ENCODE data around the gene TH. TPM values are rescaled to one million over a fixed set of nuclear protein-coding genes. Genes with fewer than 3 reads are reported as not detected.
A peak's percentile ranks its signal among the peaks of the same experiment; 100 is the strongest.

Gene TH
- polyA plus RNA-seq, 2 of the 4 experiments (the other 2 are of a cell fraction): not detected

DNA sequence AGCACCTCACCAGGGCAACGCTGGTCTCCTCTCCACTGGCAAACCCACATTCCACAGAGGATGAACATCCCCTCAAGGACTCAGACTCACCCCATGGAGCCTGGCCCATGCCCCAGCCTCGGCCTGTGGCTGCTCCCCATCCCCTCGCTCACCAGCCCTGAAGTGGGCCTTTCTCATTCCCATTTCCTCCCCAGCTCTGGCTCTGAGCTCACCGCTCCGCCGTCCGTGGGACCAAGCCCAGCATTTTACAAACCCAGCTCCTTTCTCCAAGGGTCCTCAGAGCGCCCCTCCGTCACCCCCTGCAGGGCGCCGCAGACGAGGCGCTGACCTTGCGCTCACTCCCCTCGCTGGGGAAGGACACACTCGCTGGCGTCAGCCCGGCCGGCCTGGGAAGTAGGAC lies 25.6 kb downstream of the TH start:
- TF ChIP-seq NPAS2 (CRISPR knock-in tag; IDR thresholded peaks at IDR 0.05; ENCODE audit: borderline replicate concordance) (no peak), HOXA7 (CRISPR knock-in tag; IDR thresholded peaks at IDR 0.05) (no peak), EHMT2 (IDR thresholded peaks at IDR 0.05; ENCODE audit: low read depth) (no peak), ZNF302 (CRISPR knock-in tag; IDR thresholded peaks at IDR 0.05) (no peak), RCOR1 (IDR thresholded peaks at IDR 0.05; ENCODE audit: low read depth, low read length) (no peak)
- Histone ChIP-seq H3K4me1 (peaks cover 19% of the 10 kb centered on the region; the same call in 2 of the 3 replicates), H3K4me3 (no peak overlapping the region), H3K27ac (no peak overlapping the region), H3K9me3 (no peaks in the 10 kb centered on the region), H3K4me2 (no peak overlapping the region)
- 72% methylated on average over 16 of the region's 19 CpGs for WGBS (ENCODE audit: missing lambda C conversion rate)
- FAIRE-seq (no peak), ATAC-seq (no peak), DNase-seq (ENCODE audit: low read depth in 1 of 2, low spot score in 1 of 2) (no peak)
- ChIA-PET POLR2A (no interaction called here), CTCF (interaction anchor here (14.3 to 25.5 kb wide), 4 partner anchors 18 to 267 kb away, joined by 276 to 1333 read pairs (median 444); partner anchors contain the start of genes INS, MRPL23 and TH)

DNA sequence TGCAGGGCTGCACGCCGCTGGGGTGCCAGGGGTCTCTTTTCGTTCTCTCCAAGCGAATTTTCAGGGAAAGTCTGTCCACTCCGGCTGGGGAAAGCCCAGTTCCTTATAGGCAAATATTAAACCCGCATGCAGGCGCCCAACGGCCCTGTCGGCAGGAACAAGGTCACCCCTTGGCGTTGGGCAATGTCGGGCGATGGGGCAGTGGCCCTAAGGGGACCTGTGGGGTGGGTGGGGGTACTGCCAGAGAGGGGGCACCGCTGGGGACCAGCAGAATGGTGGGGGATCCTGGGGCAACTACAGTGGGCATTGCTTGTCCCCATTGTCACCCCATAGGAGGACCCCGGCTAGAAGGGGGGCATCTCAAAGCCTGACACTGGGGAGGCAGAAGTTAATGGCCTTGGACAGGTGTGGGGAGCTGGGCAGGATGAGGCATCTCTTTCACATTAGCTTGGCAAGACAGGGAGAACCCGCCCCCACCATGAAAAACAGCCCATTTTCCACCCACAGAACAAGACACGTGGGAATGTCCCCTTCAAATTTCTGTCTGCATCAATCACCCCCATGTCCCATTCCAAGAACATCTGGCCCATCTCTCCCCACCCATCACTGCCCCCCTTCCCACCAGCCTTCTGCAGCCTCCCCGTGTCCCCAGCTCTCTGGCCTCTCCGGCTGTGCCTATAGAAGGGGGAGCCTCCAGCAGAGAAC lies 26.9 kb downstream of the TH start:
- H3K4me3 ChIP-seq: no peak overlapping the region
- no peak overlapping the region for H3K27ac ChIP-seq
- TF ChIP-seq USF2 (IDR thresholded peaks at IDR 0.05) (no peak), CBX2 (IDR thresholded peaks at IDR 0.05; ENCODE audit: borderline replicate concordance, low read depth) (no peak), ZFP36 (IDR thresholded peaks at IDR 0.05; ENCODE audit: borderline replicate concordance, partially characterized antibody) (no peak), KDM1A (IDR thresholded peaks at IDR 0.05; ENCODE audit: low read depth) (no peak), NPAS2 (CRISPR knock-in tag; IDR thresholded peaks at IDR 0.05; ENCODE audit: borderline replicate concordance) (no peak), JUN (IDR thresholded peaks at IDR 0.05) (no peak), MAFK (IDR thresholded peaks at IDR 0.05; ENCODE audit: partially characterized antibody) (no peak), POLR2AphosphoS2 (conservative IDR thresholded peaks at IDR 0.05; ENCODE audit: low read length) (no peak), FOSL2 (IDR thresholded peaks at IDR 0.05) (no peak), FOSL2 (CRISPR knock-in tag; IDR thresholded peaks at IDR 0.05) (no peak), JUNB (IDR thresholded peaks at IDR 0.05) (no peak)
- ATAC-seq (no peak), FAIRE-seq (no peak), DNase-seq (ENCODE audit: low read depth in 1 of 2, low spot score in 1 of 2) (no peak)
- no peaks in the 10 kb centered on the region for H3K9me3 ChIP-seq
- 22% methylated on average over 14 of the region's 18 CpGs for WGBS (ENCODE audit: missing lambda C conversion rate)
- CTCF ChIA-PET: interaction anchor here (0.7 to 25.5 kb wide), 8 partner anchors 8 to 548 kb away, joined by 3 to 1333 read pairs (median 7); partner anchors contain the start of genes INS and TH
- H3K4me1 ChIP-seq: peaks cover 20% of the 10 kb centered on the region; the same call in 2 of the 3 replicates
- H3K4me2 ChIP-seq: peak overlapping the region; percentile 73; the same call in 1 of the 3 replicates
- POLR2A ChIA-PET: no interaction called here

DNA sequence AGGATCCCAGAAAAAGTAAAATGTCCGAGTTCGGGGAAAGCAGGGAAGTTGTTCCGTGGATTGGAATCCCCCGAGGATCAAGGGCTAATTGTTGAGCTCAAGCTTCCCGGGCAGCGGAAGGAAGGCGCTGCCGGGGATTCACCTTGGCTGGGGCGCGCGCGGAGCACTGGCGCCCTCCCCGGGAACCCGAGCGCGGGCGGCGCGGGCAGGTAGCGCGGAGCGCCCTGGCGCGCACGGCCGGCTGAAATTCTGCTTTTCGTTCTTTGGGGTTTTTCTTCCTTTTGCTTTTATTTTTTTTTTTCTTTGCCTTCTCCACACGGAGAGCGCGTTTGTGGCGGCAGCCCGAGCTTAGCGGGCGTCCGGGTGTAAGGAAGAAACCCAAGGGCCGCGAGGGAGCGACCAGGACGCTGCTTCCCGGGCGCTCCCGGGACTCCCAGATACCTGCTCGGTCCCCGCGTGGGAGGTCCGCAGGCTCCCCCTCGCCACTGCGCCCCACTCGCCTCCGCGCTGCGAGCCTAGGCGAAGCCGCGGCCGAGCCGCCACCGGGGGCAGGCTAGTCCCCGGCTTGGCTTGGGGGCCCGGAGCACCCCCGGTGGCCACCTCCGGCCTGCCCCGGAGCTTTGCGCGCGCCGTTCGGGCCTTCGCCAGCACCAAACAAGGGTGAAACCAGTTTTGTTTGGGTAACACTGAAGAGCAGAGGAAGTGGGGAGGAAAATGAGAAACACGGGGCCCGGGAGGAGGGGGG lies 27.6 kb downstream of the TH start:
- WGBS (ENCODE audit: missing lambda C conversion rate): 2% methylated on average over 51 of the region's 72 CpGs
- no peak overlapping the region for H3K27ac ChIP-seq
- FAIRE-seq: no peak
- CTCF ChIA-PET: interaction anchor here (0.6 to 25.5 kb wide), 12 partner anchors 8 to 547 kb away, joined by 3 to 1333 read pairs (median 5); partner anchors contain the start of genes IFITM10, INS and TH
- DNase-seq (ENCODE audit: low read depth in 1 of 2, low spot score in 1 of 2): peak in 1 of 2 experiments; percentile 44
- no peaks in the 10 kb centered on the region for H3K9me3 ChIP-seq
- peak in 1 of 2 experiments; percentile 48; a peak in 2 of 6 replicates for ATAC-seq
- peaks cover 24% of the 10 kb centered on the region; the same call in 2 of the 3 replicates for H3K4me1 ChIP-seq
- no peak overlapping the region for H3K4me3 ChIP-seq
- POLR2A ChIA-PET: interaction anchor here (0.5 kb wide), 1 partner anchor 67 kb away, joined by 3 read pairs; no protein-coding TSS in a partner anchor
- peak overlapping the region; percentile 73 for H3K4me2 ChIP-seq
- no peak for TF ChIP-seq EP300 (IDR thresholded peaks at IDR 0.05)
- no peak for TF ChIP-seq MAZ (IDR thresholded peaks at IDR 0.05; ENCODE audit: borderline replicate concordance, low read depth, low read length)
- no peak for TF ChIP-seq ZC3H11A (IDR thresholded peaks at IDR 0.05)
- TF ChIP-seq POLR2AphosphoS2 (conservative IDR thresholded peaks at IDR 0.05; ENCODE audit: low read length): no peak
- no peak for TF ChIP-seq ATOH8 (CRISPR knock-in tag; IDR thresholded peaks at IDR 0.05; ENCODE audit: low read depth)
- TF ChIP-seq NR3C1 (IDR thresholded peaks at IDR 0.05): no peak
- no peak for TF ChIP-seq CHD4 (IDR thresholded peaks at IDR 0.05; ENCODE audit: borderline replicate concordance)
- TF ChIP-seq RAD21 (conservative IDR thresholded peaks at IDR 0.05 in 1 of 2, IDR thresholded peaks at IDR 0.05 in 1 of 2): peak; percentile 36 to 38; a peak in 3 of 5 replicates
- no peak for TF ChIP-seq USF2 (IDR thresholded peaks at IDR 0.05)
- no peak for TF ChIP-seq ZNF302 (CRISPR knock-in tag; IDR thresholded peaks at IDR 0.05)
- TF ChIP-seq HOXB13 (CRISPR knock-in tag; IDR thresholded peaks at IDR 0.05; ENCODE audit: low read depth): no peak
- TF ChIP-seq EHF (CRISPR knock-in tag; IDR thresholded peaks at IDR 0.05): no peak
- TF ChIP-seq KDM5A (IDR thresholded peaks at IDR 0.05): no peak
- no peak for TF ChIP-seq ESRRA (IDR thresholded peaks at IDR 0.05; ENCODE audit: borderline replicate concordance, low read length)
- TF ChIP-seq TP53 (CRISPR knock-in tag; IDR thresholded peaks at IDR 0.05): no peak
- no peak for TF ChIP-seq ELK1 (IDR thresholded peaks at IDR 0.05; ENCODE audit: low read depth, low read length)
- TF ChIP-seq RARB (CRISPR knock-in tag; IDR thresholded peaks at IDR 0.05): no peak
- no peak for TF ChIP-seq POLR2A (IDR thresholded peaks at IDR 0.05; ENCODE audit: low read length)

Data from A549 (cell line).